Measurements from ENCODE around the gene IGFBP7.

IGFBP7 gene

DNA sequence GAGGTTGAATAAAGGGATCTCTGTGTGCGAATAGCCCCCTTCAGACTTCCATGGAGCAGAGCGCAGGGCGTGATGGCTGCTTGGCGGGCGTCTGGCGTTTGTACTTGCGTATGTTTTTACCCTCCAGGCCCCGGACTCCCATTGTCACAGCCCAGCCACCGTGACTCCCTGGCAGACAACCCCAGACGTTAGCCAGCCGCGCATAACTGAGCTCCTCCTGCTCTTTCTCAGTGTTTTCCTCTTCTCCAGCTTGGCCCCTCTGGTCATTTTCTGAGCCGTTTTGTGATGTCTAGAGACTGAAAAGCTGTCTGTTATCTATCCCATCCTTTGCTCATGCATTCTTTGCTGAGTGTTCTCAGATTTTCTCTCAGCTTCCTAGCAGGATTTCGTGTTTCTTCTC lies 54.3 kb downstream of the IGFBP7 start:
- H3K4me2 ChIP-seq (ENCODE audit: low read length), result no peak overlapping the region
- H3K36me3 ChIP-seq (ENCODE audit: control insufficient read depth, insufficient read depth, low read length), result no peaks in the 10 kb centered on the region
- H2AFZ ChIP-seq, result no peak overlapping the region
- TF ChIP-seq, protein P1, sequence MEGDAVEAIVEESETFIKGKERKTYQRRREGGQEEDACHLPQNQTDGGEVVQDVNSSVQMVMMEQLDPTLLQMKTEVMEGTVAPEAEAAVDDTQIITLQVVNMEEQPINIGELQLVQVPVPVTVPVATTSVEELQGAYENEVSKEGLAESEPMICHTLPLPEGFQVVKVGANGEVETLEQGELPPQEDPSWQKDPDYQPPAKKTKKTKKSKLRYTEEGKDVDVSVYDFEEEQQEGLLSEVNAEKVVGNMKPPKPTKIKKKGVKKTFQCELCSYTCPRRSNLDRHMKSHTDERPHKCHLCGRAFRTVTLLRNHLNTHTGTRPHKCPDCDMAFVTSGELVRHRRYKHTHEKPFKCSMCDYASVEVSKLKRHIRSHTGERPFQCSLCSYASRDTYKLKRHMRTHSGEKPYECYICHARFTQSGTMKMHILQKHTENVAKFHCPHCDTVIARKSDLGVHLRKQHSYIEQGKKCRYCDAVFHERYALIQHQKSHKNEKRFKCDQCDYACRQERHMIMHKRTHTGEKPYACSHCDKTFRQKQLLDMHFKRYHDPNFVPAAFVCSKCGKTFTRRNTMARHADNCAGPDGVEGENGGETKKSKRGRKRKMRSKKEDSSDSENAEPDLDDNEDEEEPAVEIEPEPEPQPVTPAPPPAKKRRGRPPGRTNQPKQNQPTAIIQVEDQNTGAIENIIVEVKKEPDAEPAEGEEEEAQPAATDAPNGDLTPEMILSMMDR (IDR thresholded peaks at IDR 0.05), result no peak
- H3K79me2 ChIP-seq, result no peaks in the 10 kb centered on the region
- no peaks in the 10 kb centered on the region for H3K27me3 ChIP-seq (ENCODE audit: control insufficient read depth, insufficient read depth, low read length)
- H3K27ac ChIP-seq, result no peak overlapping the region
- no peaks in the 10 kb centered on the region for H3K9me3 ChIP-seq (ENCODE audit: control insufficient read depth, low read length)
- no peaks in the 10 kb centered on the region for H3K4me1 ChIP-seq
- H3K4me3 ChIP-seq (ENCODE audit: low read depth, low read length), result no peak overlapping the region
- no peak overlapping the region for H3K9ac ChIP-seq

DNA sequence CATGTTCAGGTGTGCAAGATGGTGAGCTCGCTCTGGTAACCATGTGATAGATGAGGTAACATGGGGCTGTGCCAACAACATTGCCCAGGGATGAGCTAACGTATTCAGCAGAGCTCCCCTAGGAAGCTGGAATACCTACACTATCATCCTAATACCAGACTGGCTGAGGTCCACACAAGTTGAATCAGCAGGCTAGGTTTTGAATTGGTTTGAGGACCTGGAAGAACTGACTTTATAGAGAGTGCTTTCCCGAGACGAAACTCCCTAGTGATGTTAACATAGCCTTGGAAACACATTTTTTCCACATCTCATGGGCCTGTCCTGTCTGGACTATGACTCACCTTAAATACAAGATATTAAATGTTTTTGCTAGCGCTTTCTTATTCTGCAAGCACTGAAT lies 56.7 kb downstream of the IGFBP7 start:
- H3K27me3 ChIP-seq (ENCODE audit: control insufficient read depth, insufficient read depth, low read length), result no peaks in the 10 kb centered on the region
- TF ChIP-seq, protein P1 (IDR thresholded peaks at IDR 0.05), result no peak
- no peak overlapping the region for H3K4me3 ChIP-seq (ENCODE audit: low read depth, low read length)
- H3K4me2 ChIP-seq (ENCODE audit: low read length), result no peak overlapping the region
- H3K9ac ChIP-seq, result no peak overlapping the region
- no peak overlapping the region for H2AFZ ChIP-seq
- H3K36me3 ChIP-seq (ENCODE audit: control insufficient read depth, insufficient read depth, low read length), result no peaks in the 10 kb centered on the region
- no peaks in the 10 kb centered on the region for H3K9me3 ChIP-seq (ENCODE audit: control insufficient read depth, low read length)
- no peaks in the 10 kb centered on the region for H3K4me1 ChIP-seq
- no peak overlapping the region for H3K27ac ChIP-seq
- no peaks in the 10 kb centered on the region for H3K79me2 ChIP-seq

DNA sequence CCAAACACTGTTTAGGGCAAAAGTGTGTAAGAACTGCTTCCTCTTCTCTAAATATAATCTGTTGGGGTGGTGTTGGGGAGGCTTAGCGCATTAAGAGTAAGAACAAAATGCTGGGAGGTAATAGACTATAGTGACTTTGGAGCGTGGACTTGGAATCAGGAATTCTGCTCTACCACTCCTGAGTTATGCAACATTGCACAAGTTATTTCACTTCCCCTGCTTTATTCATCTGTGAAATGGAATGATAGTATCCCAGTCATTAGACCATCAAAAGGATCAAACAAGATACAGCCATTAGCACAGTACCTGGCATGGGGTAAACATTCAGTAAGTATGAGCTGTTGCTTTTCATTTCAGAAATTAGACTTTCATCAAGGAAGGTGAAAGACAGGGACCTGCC lies 58.7 kb downstream of the IGFBP7 start:
- TF ChIP-seq, protein P1 (IDR thresholded peaks at IDR 0.05), result no peak
- Histone ChIP-seq H3K4me3 (ENCODE audit: low read depth, low read length) (no peak overlapping the region), H3K4me1 (no peaks in the 10 kb centered on the region), H3K36me3 (ENCODE audit: control insufficient read depth, insufficient read depth, low read length) (no peaks in the 10 kb centered on the region), H3K27ac (peak overlapping the region; percentile 19), H3K9me3 (ENCODE audit: control insufficient read depth, low read length) (no peaks in the 10 kb centered on the region), H2AFZ (no peak overlapping the region), H3K27me3 (ENCODE audit: control insufficient read depth, insufficient read depth, low read length) (no peaks in the 10 kb centered on the region), H3K79me2 (no peaks in the 10 kb centered on the region), H3K9ac (no peak overlapping the region), H3K4me2 (ENCODE audit: low read length) (no peak overlapping the region)

DNA sequence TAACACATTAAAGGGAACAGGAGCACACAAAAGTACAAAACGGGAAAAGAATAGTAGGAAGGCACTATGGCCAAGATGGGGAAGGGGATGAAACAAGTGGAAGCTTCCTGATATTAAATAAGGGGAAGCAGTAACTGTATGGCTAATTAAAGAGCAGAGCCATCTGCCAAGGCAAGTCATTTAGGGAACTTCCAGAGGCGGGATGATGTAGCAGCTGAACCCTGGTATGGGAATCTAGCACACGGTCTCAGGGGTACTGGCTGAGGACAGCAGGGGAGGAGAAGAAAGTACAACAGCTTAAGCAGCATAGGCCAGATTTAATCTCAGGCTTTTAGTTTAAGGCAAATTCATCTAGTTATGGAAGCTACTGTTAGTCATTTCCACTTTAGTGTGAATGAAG lies 59.1 kb downstream of the IGFBP7 start:
- H3K79me2 ChIP-seq, result no peaks in the 10 kb centered on the region

More for the DNA sequence above, 59.1 kb downstream of the IGFBP7 start:
- no peaks in the 10 kb centered on the region for H3K9me3 ChIP-seq (ENCODE audit: control insufficient read depth, low read length)
- no peak overlapping the region for H2AFZ ChIP-seq
- TF ChIP-seq, protein P1 (IDR thresholded peaks at IDR 0.05), result no peak
- H3K36me3 ChIP-seq (ENCODE audit: control insufficient read depth, insufficient read depth, low read length), result no peaks in the 10 kb centered on the region
- no peak overlapping the region for H3K4me2 ChIP-seq (ENCODE audit: low read length)
- H3K4me1 ChIP-seq, result no peaks in the 10 kb centered on the region
- H3K27ac ChIP-seq, result no peak overlapping the region
- H3K4me3 ChIP-seq (ENCODE audit: low read depth, low read length), result no peak overlapping the region
- H3K27me3 ChIP-seq (ENCODE audit: control insufficient read depth, insufficient read depth, low read length), result no peaks in the 10 kb centered on the region
- H3K9ac ChIP-seq, result no peak overlapping the region
